ENCODE data around the gene LRP1B.

LRP1B gene

DNA sequence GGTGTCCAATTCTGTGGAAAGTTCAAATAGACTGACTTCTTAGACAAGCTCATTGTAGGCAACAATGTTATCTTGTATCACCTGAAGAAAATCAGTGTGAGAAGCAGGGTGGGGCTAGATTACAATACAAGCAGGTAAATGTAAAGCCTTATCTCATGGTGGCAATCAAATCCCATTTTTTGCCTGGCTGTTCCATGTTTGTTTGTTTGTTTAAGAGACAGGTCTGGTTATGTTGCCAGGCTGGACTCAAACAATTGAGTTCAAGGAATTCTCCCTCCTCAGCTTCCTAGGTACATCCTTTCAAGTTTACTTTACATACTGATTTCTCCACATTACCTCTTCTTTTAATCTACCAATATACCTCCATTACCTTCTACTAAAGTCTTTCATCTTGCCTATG, 464.6 kb downstream of the LRP1B start:
- DNase-seq (ENCODE audit: low read depth) = no peak

DNA sequence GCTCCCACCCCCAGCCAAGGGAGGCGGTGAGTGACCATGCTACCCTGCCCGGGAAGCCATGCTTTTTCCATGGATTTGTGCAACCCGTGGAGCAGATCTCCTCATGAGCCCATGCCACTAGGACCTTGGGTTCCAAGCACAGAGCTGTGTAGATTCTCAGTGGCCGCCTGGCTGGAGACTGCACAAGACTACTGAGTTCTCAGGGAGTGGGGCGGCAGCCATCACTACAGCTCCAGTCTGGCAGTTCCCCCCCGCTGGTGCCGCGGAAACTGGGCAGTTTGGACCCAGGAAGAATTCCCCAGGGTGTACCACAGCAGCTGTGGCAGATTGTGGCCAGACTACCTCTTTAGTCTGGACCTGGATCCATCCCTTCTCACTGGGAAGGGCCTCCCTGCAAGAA, 470.6 kb downstream of the LRP1B start:
- no peak for DNase-seq (ENCODE audit: low read depth)

DNA sequence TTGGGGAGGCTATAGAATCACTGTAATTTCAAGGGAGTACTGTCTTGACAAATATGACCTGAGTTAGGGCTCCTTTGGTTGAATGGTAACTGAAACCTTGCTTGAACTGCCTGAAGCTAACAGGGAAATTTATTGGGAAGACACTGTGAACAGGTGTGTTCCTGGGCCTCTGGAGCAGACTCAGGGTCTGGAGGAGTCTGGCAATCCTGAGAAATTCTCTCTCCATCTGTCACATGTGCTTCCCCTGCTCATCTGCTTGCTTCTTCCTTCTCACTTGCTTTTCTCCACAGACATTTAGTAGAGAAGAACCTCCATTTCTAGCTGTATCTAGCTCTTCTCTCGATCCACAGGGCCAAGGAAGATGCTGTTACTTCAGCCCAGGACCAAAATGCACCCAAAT, 476.5 kb downstream of the LRP1B start:
- DNase-seq (ENCODE audit: low read depth) = no peak

DNA sequence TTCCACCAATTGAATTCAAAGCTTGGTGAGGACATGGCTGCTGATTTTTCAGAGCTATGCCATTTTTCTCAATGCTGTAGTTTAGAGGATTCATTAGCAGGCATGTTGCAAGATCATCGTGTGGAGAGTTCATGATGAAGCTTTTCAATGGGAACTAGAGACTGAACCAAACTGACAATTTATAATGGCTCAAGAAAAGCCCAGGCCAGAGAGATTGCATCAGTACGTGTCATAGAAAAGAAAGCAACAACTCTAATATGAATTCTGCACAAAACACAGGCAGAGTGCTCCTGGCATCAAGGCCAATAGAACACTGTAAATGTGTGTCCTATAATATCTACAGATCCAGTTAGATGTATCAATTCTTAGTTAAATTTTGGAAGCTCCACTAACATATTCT, 477.6 kb downstream of the LRP1B start:
- no peak for DNase-seq (ENCODE audit: low read depth)

DNA sequence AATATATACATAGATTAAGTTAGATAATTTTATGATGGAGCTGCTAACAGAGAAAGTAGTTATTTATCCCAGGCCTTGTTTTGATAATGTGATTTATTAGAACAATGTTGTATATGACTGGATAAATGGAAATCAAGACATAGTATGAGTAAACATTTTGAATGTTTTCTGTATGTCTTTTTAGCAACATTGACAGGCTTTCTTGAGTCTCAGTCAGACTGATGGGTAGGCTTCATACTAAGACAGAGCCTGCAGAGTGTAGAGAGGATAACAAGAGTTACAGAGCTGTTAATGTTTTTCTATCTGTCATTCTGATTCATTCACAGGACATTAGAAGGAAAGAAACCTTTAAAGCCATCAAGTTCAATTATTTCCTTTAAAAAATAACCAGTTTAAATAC, 478.5 kb downstream of the LRP1B start:
- no peak for DNase-seq (ENCODE audit: low read depth)

DNA sequence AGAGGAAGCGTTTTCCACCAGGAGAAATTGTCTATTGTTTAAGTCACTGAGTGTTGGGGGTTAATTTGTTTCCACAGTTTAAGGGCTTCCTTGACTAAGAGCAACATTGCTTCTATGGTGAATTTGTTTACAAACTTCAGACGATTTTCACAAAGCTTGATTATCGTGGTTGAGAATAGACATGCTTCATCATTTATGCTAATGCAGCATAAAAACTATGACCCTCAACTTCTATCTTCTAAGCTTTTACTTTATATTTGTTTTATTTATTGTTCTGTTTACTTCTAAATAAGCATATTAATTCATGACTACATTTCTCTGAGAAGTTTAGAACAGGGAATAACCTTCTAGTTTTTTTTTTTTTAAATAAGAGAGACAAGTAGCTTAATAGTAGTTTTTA, 483.5 kb downstream of the LRP1B start:
- DNase-seq (ENCODE audit: low read depth) = no peak

DNA sequence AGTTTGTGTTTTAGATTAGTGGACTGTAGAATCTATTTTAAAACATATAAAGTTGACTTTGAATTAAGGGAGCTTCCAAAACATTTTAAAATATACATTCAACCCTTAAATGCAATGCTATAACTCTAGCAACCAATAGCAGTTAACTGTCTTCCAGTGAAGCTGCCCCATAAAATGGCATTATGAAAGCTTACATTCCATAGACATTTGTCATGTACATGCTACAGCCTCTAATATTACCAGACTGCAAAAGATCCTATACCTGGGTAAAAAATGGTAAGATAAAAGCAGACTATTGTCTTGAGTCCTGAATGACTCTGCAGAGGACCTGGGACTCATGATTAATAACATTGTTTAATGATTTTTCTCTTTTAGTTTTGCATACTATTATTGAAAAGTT, 489.4 kb downstream of the LRP1B start:
- peak; percentile 68 for DNase-seq (ENCODE audit: low read depth)

DNA sequence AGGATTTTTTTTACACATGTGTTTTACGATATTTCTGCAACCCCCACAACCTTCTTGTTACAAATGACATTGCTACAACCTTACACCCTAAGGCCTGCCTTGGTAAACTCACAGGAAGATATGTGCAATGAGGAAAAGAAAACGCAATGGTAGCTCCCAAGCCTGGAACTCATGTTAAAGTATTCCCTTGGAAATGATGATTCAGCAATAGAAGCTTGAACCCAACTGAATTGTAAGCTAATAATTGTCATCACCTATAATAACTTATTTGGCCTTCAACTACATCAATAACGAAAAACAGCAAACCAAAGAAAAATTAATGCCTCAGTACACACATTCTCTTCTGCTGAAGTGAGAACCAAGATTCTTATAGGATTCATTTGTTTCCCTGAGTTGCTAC, 491.0 kb downstream of the LRP1B start:
- DNase-seq (ENCODE audit: low read depth) = no peak

DNA sequence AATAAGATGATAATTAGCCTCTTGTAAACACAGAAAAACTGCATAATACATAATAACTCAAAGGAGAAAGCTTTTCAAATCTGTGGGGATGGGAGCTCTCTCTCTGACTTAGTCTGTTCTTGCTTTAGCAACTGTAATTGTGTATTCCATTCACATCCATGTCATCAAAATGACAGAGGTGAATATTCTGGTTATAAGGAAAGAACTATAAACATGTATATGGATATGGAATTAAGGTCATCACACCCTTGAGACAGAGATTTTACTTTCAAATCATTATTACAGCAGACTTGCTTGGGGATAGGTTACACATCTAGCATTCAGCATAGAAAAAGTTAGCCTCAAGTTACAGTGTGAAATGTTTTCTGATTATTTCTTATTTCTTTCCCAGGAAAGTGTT, 497.7 kb downstream of the LRP1B start:
- no peak for DNase-seq (ENCODE audit: low read depth)

DNA sequence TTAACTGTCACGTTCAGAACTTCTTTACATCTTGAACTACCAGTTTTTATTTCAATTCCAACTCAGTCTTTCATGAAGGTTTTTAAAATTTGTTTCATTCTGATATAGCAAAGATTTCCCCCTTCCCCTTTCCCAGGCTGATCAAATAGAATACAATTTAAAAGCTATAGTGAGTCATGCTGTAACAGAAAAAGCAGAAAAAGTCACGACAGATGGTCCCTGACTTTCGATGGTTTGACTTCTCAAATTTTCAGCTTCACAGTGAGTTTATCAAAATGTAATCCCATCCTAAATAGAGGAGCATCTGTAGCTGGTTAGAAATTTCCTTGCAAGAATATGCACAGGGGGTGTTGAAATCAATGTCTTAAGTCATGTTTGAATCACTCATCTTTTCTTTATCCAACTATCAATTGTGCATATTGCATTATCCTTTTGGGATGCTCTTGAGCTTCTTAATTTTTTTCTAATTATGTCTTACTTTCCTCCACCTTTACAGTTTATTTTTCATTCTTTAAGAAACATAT, 500.3 kb downstream of the LRP1B start:
- DNase-seq (ENCODE audit: low read depth) = no peak

DNA sequence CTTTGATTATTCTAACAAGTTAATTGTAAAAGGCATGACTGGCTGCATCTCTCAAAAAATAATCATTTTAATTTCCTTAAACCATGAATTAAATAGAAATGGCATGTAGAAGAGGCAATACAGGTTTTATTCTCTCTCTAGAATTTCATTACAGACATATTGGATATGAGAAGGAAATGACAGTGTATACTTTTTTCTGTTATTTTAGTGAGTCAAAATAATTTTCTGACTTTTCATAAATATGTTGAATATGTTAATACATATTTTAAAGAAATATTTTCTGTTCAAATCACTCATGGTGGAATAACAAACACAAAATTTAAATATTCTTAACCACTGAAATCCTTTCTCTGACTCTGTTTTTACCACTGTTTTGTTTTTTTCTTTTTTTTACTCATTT, 510.4 kb downstream of the LRP1B start:
- no peak for DNase-seq (ENCODE audit: low read depth)

DNA sequence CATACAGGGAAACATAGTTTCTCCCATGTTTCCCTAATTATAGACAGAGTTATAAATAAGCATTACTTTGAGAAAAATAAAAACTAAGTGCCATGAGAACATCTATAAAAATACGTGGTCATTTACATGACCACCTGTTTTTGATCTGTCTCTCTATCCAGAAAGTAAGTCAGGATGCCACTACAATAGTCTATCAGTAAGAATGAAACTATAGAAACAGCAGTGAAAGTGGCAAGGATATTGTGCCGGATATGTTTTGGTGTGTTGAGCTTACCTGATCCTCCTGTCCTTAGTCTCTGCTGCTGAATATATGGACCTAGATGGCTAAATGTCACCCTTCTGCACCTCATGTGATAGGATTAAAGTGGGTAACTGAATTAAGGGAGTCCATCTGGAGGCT, 512.4 kb downstream of the LRP1B start:
- no peak for DNase-seq (ENCODE audit: low read depth)

DNA sequence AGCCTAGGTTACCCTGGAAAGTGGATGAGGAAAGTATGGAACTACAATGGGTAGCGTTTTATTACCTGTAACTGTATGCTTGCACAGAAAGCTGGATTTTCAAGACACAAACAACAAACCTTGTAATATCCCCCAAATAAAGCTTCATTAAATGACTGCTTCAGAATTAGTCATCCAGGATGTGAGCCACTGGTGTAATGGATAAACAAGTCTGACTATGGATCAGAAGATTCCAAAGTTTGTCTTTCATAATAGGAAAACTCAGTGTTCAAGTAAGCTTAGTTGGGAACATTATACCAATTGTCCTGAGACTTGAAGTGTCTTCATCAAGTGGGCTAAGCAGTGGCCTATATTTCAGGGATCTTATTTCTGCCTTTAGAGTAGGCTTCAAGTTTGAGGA, 518.8 kb downstream of the LRP1B start:
- DNase-seq (ENCODE audit: low read depth) = peak; percentile 84

DNA sequence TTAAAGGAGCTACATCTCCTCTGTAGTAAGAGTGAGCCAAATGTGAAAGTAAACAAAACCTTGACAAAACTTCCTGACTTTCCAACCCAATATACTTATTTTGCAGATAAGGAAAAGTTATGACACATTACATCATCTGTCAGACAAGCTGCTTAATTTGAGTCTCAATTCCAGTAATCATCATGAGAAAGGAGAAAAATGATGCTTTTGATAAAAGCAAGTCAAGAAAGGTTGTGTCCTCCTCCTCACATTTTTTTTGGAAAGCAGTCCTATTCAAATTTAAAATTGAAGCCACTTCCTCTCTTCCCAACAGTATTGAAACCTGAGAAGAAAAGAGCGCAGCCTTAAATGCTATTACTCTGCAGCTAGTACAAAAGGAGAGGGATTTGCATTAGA, 519.6 kb downstream of the LRP1B start:
- DNase-seq (ENCODE audit: low read depth) = peak; percentile 26

DNA sequence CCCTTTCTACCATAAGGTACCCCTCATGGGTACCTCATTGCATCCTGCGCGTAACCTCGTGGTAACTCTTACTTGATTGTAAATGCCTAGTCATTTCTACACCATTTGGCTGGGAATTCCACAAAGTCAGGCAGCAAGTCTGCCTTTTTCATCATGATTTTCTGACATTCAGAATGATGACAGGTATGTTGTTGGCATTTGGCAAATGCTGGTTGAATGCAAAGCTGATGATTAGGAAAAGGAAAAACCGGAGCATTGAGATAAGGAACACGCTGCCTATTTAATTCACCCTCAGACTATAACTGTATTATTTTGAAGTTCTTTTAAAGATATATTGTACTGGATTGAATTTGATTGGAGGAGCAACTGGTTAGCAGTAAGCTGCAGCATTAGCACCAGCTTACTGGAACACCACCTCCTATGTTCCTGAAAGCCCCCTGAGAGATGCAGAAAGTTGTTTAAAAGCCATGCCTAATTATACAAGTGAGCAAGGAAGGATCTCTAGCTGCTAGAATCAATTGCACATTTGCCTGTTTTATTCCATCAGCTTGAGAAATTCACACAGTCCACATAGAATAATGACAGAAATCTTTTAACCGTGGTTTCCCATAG, 520.1 kb downstream of the LRP1B start:
- no peak for DNase-seq (ENCODE audit: low read depth)

DNA sequence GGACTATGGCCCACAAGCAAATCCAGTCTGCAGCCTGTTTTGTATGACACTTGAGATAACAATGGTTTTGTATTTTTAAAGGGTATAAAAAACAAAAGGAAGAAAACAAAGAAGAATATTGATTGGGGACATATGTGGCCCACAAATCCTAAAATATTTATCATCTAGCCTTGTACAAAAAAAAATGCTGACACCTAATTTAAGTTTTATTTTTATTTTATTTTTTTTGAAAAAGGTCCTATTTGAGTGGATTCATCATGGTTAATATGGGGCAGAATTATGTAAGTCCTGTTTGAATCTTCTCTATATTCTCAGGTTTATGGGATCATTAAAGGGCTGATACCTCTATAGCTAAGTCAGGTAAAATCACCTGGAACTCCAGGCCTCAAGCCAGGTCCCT, 525.7 kb downstream of the LRP1B start:
- DNase-seq (ENCODE audit: low read depth) = no peak

DNA sequence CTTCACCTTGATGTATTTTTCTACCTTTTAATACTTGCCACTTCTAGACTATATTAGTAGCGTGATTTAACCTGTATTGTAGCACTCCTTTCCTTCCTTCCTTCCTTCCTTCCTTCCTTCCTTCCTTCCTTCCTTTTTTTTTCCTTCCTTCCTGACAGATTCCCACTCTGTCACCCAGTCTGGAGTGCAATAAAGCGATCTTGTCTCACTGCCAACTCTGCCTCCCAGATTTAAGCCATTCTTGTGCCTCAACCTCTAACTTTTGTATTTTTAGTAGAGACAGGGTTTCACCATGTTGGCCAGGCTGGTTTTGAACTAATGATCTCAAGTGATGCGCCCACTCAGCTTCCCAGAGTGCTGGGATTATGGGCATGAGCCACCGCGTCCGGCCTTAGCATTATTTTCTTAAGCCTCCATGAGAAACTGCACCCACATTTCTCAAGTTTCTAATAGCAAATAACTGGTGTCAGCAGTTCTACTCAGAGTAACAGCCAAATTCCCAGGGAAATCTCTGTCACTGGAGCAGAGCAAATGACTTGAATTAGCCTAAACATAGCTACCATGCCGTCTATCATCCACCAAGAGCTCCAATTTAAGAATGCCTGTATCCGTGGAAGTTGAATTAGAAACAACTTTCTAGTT, 529.2 kb downstream of the LRP1B start:
- no peak for DNase-seq (ENCODE audit: low read depth)

DNA sequence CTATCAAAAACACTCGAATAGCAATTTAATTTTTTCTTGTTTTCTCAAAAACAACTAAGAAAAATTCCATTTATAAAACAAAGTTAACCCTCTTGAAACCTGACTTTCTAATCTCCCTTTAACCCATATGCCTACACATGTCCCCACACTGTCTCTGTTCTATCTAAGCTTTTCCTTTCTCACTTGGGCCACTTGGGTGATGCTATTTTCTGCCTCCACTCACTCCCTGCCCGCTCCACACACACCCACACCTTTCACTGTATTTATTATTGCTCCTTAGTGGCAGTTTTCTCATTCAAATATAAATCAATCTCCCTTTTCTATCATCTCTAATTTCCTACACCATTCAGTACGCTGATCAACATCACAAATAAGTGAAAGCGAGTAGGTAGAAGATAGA, 531.1 kb downstream of the LRP1B start:
- no peak for DNase-seq (ENCODE audit: low read depth)

DNA sequence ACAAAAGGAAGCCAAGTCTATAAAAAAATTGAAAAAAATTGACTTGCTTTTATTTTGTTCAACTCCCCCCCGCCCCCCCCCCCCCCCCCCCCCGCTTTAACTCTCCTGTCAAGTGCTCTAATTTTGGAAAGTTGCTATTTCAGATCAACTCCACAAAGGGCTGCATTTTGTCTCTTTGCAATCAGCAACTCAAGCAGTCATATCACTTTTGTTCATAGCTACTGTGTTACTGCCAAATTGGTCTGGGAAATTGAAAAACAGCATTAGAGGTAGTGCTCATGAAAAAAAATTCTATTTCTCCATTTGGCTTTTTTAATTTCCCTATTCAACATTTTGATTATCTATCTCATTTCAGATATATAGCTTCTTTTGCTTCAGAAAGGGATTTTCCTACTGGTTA, 531.8 kb downstream of the LRP1B start:
- DNase-seq (ENCODE audit: low read depth) = no peak

DNA sequence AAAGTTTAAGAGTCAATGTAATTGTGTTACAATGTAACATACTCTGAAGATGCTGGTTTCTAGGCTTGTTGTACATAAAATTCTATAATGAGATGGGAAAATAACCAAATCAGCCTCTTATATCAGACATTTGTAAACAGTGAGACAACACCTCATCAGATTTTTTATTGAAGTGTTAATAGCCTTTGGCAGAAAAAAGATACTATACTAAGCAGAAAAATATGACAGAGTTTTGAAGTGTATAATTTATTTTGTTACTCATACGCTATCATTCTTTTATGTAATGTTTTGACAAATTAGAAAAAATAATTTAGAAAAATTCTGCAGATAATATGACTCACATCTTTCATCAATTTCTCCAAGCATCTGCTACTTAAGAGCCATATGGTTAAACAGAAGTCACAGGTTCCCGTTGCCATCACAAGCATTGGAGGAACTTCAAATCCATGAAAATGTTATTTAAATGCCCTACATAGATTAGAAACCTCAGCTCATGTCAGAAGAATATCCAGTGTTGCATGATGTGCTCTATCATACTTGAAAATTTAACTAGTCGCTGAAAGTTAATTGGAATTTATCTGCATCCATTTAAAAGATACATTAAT, 535.4 kb downstream of the LRP1B start:
- DNase-seq (ENCODE audit: low read depth) = no peak

DNA sequence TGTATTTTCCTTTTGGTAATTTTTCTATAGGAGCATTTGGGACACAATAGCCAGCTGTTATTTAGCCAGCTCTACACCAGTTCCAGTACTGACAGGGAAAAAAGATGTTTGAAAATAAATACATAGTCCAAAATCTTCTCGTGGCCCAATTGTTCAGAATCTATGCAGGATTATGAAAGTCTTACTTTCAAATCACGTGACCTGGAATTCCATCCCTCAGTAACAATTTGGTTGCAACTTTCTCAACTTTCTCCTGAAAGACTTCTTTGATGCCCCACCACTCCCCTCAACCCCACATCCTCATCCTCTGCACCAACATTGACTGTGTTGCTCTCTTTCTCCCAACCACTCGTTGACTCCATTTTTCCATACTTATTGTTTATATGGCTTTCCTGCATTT, 539.0 kb downstream of the LRP1B start:
- no peak for DNase-seq (ENCODE audit: low read depth)

DNA sequence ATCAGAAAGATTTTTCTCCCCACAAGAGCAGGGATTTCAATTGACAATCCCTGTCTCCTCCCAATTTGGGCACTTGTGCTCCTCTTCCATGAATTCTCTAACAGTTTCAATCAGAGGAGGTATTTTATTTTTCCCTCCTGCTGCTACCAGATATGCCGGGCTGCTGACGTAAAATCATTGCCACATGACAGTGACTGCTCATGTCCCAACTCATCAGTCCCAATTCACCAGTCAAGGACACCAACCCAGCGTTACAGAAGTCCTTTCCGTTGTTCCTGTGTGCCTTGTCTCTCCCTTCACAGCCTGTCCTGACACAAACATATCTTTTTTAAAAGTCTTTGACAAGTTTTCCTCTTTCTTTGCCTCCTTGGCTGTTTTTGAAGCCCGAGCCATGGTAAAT, 540.2 kb downstream of the LRP1B start:
- no peak for DNase-seq (ENCODE audit: low read depth)

DNA sequence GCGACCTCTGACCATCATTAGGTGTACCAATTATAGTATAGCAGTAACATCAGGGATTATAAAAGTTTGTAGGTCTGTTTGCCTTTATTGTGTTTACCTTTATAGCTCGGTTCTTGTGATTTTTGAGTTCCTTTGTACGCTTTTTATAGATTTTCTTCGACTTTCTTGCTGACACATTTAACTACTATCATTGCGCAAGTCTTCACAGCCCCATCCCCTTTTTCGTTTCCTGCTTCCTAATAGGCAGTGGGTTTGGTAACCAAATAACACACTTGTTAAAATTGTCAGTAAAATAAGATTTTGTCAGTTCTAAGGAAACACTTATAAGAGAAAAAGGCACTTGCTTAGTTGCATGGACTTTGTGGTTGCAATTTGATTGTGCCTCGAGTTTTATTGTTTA, 541.5 kb downstream of the LRP1B start:
- DNase-seq (ENCODE audit: low read depth) = no peak

DNA sequence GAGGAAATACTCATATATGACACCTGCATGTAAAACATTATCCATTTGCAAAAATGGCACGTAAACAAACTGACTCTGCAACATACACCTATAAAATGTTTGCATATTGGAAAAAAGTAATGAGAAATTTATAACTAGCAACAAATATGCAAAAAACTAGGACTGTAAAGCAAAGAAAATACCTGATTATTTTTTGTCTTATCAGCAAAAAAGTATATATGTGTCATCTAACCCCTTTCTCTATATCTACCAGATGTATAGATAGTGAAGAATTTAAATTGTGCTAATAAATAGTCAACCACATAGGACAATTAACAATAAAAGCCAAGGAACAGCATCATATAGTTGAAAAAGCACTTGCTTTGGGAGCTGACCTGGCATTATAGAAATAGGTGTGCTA, 543.8 kb downstream of the LRP1B start:
- DNase-seq (ENCODE audit: low read depth) = no peak

Measured in ELR (cell line).